ENCODE measurements around the gene KLHL35.
"Not testable (repeated sequence)": the region's sequence is repeated elsewhere in the genome, so short reads cannot be mapped to it uniquely, and the experiment has no call there.

The KLHL35 gene

DNA sequence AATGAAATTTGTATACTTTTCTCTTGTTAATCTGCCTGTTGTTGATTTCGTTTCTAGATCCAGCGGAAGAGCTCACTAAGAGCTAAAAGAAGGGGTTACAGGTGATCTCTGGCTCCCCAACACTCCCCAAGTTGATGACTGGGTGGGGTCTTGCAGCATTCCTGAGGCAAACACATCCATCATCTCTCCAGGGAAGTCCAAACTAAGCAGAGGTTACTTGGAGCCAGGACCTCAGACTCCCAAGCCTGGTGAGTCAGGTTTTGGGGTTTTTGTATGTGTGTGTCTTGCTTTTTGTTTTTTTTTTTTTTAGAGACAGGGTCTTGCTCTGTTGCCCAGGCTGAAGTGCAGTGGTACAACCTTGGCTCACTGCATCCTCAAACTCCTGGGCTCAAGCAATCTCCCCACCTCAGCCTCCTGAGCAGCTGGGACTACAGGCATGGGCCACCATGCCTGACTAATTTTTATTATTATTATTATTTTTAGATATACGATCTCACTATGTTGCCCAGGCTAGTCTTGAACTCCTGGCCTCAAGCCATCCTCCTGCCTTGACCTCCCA, 45.2 kb downstream of the KLHL35 start:
- DNase-seq: no peak

DNA sequence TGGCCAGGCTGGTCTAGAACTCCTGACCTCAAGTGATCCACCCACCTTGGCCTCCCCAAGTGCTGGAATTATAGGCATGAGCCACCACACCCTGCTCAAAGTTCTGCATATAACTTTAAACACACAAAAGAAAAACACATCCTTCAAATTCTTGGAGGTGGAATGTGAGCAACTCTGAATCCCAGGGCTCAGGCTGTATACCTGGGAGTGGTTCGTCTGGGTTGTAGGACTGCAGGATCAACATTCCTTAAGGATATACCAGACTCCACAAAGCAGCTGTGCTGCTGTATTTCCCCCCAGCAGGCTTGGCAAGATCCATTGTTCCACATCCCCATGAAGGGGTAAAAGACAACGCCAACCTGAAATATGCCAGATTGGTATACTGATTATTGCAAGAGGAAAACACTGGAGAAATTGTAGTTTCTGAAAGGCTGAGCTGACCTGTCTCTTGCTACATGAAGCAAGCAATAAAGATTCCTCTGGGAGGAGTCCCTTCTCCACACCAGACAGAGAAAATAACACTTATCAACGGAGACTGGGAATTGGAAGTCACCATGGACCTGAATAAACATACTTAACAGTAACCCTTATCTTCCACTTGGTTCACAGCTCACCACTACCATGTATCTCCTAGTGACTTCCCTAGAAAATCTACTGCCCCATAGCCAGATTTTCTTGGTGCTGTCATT, 45.9 kb downstream of the KLHL35 start:
- DNase-seq: no peak

DNA sequence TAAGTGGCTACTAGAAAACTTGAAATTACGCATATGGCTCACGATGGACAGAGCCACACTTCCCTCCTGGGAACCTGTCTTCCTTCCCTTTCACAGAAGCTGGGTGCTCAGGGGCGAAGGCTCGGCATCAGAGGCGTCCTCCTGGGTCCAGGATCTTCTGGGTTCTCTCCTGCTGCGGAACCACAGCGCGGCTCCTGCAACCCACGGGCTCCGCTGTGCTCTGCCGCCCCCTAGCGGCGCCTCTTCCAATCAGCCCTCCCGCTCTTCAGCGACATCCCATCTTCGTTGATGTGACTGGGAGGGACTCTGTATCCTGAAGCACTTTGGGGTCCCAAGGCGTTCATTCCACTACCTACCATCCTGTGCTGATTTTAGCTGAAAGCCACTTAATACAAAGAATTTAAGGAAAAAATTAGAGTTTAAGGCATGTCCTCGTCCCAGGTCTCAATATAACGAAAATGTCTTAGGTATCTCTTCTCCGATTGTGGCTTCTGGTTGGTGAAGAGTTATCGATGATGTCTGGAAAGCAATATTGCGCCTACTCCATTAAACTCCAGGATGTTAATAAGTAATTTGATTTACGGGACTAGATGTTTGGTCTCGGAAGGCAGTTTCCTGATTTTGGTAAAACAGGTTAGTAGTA, 48.4 kb downstream of the KLHL35 start:
- DNase-seq: no peak

DNA sequence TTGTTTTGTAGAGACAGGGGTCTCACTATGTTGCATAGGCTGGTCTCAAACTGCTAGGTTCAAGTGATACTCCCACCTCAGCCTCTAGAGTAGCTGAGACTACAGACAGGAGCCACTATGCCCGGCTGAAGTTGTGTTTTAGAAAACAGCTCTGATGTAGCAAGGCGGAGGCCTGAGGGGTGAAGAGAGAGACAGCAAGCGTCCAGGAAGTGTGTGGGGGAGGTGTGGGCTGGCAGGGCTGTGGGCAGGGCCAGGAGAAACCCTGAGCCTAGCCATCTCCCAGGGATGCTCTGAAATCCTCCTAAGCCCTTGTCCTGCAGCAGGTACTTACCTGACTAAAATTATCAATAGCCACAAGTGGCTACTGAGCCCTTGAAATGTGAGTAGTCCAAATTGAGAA, 49.8 kb downstream of the KLHL35 start:
- DNase-seq: no peak

DNA sequence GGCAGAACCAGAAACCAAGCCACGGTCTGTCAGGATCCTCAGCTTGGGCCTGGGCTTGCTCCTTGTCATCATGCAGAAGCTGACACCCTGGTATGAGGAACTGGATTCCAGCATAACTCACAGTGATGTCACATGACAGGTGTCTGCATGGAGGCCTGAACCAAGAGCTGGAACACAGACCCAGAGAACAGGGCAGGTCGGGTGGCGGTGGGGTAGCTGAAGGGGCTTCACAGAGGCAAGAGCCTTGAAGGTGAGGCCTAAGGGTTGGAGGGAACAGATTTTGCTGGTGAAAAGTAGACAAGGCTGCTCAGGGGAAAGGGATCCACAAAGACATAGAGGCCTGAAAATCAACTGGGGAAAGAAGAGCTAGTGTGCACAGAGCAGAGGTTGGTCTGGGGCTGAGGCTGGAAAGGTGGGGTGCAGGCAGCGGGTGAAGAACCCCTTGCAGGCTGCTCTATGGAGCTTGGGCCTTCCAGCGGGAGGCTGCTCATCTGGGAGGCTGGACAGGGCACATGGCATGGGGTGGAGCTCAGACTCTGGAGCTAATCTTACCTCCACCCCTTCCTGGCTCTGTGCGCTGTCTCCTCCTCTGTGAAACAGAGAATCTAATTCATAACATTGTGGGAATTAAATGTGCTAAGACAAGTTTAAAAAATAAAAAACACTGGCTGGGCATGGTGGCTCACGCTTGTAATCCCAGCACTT, 52.1 kb downstream of the KLHL35 start:
- no peak for DNase-seq

DNA sequence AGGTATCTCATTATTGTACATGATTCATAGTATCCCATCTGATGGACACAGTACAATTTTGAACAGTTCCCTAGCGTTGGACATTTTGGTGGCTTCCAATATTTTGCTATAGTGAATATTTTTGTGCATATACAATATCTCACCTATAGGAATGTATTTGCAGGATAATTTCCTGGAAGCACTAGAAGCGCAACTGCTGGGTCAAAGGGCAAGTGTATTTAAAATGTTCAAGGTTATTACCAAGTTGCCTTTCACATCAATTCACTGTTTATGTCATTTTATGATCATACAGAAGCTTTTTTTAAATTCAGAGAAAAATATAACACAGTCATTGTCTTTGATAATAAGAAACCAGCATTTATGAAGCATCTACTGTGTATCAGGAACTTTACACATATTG, 52.8 kb downstream of the KLHL35 start:
- DNase-seq: no peak

DNA sequence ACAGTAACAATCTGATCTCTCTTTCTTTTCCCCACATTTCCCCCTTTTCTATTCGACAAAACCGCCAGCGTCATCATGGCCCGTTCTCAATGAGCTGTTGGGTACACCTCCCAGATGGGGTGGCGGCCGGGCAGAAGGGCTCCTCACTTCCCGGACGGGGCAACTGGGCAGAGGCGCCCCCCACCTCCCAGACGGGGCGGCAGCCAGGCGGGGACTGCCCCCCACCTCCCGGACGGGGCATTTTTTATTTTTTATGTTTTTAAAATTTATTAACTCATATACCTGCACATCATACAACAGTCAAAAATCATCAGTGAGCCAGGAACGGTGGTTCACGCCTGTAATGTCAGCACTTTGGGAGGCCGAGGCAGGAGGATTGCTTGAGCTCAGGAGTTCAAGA, 54.2 kb downstream of the KLHL35 start:
- not testable (repeated sequence) for DNase-seq

DNA sequence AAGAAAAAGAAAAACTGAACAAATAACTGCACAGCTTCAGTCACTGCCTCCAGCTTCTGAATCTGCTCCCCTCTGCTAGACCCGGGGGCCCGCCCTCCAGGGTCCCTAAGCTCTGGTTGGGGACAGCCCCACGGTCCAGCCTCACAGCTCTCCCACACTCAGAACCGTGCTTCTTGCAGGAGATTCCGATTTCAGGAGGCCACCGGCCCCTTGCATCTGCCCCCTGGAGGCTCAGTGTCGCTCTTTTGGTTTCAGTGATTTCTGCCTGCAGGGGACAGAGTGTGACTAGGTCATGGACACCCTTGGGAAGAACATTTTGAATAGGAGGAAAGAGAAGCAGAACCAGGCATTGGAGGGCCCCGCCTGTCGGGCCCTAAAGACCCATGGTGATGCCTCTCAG, 56.8 kb downstream of the KLHL35 start:
- no peak for DNase-seq

DNA sequence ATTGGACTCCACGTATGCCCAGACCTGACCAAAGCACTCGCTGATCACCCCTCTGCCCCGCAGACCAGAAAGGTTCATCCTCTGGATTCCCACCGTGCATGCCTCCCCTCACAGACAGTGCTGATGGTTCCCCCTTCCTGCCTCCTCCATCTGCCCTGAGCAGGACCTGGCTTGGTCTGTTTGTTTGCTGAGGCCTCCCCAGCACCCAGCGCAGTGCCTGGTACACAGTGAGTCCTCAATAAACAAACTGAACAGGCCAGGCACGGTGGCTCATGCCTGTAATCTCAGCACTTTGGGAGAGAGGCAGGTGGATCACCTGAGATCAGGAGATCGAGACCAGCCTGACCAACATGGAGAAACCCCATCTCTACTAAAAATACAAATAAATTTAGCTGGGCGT, 57.4 kb downstream of the KLHL35 start:
- DNase-seq: no peak

DNA sequence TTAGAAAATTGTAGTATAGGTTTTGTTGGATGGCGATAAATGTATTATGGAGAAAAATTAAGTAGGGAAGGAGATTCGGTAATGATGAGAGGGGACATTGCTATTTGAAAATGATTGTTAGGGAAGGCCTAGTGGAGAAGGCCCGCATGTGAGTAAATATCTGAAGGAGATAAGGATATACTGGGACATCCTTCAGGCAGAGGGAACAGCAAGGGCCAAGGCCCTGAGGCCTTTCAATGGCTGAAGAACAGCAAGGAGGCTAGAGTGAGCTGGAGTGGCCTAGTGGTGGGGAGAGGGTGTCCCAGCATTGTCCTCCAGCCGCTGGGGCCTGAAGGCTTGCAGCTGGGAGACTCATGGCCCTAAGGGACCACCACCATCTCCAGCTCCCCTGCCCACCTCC, 58.4 kb downstream of the KLHL35 start:
- no peak for DNase-seq

DNA sequence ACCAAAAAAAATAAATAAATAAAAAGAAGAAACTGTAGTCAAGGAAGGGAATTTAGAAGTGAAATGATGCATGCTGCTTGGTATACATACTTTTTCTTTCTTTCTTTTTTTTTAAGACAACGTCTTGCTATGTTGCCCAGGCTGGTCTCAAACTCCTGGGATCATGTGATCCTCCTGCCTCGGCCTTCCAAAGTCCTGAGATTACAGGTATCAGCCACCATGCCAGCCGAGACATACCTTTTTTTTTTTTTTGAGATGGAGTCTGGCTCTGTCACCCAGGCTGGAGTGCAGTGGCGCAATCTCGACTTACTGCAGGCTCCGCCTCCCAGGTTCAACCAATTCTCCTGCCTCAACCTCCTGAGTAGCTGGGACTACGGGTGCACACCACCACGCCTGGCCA, 59.8 kb downstream of the KLHL35 start:
- no peak for DNase-seq
